ENCODE results near the gene MFAP4.
A peak's percentile ranks its signal among the peaks of the same experiment; 100 is the strongest.

Gene MFAP4

DNA sequence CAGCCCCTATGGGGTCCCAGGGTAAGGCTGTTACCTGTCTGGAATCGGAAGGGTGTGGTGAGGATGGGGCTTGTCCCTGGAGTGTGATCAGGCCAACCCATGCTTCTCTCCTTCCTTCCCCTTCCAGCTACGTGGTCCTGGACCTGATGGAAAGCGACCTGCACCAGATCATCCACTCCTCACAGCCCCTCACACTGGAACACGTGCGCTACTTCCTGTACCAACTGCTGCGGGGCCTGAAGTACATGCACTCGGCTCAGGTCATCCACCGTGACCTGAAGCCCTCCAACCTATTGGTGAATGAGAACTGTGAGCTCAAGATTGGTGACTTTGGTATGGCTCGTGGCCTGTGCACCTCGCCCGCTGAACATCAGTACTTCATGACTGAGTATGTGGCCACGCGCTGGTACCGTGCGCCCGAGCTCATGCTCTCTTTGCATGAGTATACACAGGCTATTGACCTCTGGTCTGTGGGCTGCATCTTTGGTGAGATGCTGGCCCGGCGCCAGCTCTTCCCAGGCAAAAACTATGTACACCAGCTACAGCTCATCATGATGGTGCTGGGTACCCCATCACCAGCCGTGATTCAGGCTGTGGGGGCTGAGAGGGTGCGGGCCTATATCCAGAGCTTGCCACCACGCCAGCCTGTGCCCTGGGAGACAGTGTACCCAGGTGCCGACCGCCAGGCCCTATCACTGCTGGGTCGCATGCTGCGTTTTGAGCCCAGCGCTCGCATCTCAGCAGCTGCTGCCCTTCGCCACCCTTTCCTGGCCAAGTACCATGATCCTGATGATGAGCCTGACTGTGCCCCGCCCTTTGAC is 6.3 kb downstream of the MFAP4 start:
- peaks cover 21% of the 10 kb centered on the region for H3K36me3 ChIP-seq (ENCODE audit: control insufficient read depth, insufficient read depth, low read length)
- no peaks in the 10 kb centered on the region for H3K27me3 ChIP-seq (ENCODE audit: control insufficient read depth, insufficient read depth, low read length)
- no peak overlapping the region for H3K4me3 ChIP-seq (ENCODE audit: low read length)
- H3K27ac ChIP-seq (ENCODE audit: low read depth, low read length) = no peak overlapping the region
- no peak overlapping the region for H3K9ac ChIP-seq (ENCODE audit: low read length)
- peaks cover 36% of the 10 kb centered on the region for H3K4me1 ChIP-seq (ENCODE audit: control insufficient read depth, insufficient read depth, low read length)

DNA sequence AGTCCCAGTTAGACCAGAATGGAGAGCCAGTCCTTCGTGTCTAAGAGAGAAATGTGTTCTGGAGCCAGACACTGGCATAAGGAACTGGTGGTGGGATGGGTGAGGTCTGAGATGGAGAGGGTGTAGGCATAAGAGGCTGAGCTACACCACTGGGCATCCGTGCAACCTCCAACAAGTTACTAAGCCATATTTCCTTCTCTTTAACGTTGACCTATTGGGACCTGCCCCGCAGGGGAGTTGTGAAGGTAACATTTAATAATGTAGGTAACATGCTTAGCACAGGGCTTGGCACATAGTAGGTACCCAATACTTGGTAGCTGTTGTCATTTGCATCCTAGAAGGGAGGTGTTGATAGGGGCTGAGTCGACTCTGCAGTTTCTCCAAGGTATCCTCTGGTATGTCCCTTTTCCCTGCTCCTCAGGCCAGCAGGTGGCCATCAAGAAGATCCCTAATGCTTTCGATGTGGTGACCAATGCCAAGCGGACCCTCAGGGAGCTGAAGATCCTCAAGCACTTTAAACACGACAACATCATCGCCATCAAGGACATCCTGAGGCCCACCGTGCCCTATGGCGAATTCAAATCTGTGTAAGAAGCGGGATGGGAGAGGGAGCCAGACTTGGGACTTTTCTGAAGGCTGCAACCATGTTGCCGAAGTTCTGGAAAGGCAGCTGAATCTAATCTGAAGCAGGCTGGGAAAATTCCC is 7.5 kb downstream of the MFAP4 start:
- Histone ChIP-seq H3K27me3 (ENCODE audit: control insufficient read depth, insufficient read depth, low read length) (no peaks in the 10 kb centered on the region), H3K36me3 (ENCODE audit: control insufficient read depth, insufficient read depth, low read length) (peaks cover 21% of the 10 kb centered on the region), H3K9ac (ENCODE audit: low read length) (no peak overlapping the region), H3K4me3 (ENCODE audit: low read length) (peak overlapping the region; percentile 91), H3K4me1 (ENCODE audit: control insufficient read depth, insufficient read depth, low read length) (peaks cover 25% of the 10 kb centered on the region), H3K27ac (ENCODE audit: low read depth, low read length) (peak overlapping the region; percentile 88)

DNA sequence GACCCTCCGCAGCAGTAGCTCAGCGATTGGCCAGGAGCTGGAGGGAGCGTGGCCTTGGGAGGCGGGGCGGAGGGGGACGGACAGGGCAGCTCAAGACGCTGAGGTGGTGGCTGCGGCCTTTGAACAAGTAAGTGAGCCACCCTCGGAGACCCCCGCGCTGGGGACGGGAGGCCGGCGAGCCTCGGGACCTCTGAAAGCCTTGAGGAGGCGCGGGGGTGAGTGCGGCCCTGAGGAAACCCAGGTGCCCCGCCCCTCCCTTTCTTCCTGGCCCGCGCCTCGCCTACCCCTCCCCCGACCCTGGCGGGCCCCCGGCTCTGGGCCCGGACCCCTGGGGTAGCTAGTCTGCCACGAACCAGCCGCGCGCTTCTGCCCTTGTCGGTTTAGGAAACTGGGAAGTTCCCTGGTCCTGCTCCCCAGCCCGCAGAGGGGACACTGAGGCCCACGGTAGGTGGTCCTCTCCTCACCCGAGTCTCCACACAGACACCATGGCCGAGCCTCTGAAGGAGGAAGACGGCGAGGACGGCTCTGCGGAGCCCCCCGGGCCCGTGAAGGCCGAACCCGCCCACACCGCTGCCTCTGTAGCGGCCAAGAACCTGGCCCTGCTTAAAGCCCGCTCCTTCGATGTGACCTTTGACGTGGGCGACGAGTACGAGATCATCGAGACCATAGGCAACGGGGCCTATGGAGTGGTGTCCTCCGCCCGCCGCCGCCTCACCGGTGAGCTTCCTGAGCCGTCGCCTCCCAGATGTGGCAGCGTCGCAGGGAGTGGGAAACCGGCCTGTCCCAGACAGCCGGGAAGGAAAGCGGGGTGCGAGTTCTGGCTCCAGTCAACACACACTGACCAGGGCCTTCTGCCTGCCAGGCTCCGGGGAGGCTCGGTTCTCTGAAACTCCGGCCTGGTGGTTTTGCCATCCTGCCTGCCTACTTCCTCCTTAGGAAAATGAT is 8.3 kb downstream of the MFAP4 start, which contains the start of gene MAPK7:
TSS of gene MAPK7 (plus strand) at position 83 of the 945 bp plus-strand sequence. CDS start at position 486, 403 bp downstream.
- Histone ChIP-seq H3K27me3 (ENCODE audit: control insufficient read depth, insufficient read depth, low read length) (no peaks in the 10 kb centered on the region), H3K36me3 (ENCODE audit: control insufficient read depth, insufficient read depth, low read length) (peaks cover 18% of the 10 kb centered on the region), H3K4me3 (ENCODE audit: low read length) (peak within 1 kb of the TSS; percentile 91), H3K9ac (ENCODE audit: low read length) (peak within 1 kb of the TSS; percentile 70), H3K4me1 (ENCODE audit: control insufficient read depth, insufficient read depth, low read length) (peaks cover 17% of the 10 kb centered on the region), H3K27ac (ENCODE audit: low read depth, low read length) (peak within 1 kb of the TSS; percentile 95)

DNA sequence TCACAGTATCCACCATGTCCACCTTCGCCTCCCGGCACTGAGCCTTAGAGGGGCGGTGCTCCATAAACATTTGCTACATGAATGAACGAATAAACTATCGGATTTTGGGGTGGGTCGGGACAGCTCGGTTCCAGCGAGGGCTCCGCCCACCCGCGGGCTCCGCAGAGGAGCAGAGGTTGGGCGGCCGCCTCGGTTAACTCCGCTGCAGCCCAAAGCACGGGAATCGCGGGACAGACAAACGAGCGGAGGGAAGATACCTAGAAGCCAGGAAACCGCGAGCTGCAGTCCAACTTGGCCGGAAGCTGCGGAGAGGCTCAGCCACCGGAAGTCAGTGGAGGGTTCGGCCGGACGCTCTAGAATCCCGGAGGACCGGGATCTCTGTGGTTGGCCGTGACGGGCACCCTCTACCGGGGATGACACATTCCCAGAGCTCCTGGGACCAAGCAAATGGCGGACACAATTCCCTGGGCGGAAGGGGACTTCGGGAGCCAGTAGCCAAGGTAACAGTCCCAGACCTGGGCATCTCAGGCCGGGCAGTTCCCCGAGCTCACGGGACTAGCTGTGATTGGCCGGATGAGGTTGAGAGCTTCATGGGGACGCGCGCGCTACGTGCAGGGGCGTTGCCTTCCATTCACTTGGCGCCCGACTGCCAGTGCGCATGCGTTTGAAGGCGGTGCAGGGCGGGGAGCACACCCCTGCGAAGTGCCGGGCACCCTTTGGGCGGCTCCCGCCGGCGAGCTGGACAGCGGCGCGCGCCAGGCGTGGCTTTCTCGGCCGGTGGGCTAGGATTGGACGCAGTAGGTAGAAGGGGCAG is 9.2 kb downstream of the MFAP4 start:
- no peaks in the 10 kb centered on the region for H3K27me3 ChIP-seq (ENCODE audit: control insufficient read depth, insufficient read depth, low read length)
- H3K36me3 ChIP-seq (ENCODE audit: control insufficient read depth, insufficient read depth, low read length) = peaks cover 15% of the 10 kb centered on the region
- H3K27ac ChIP-seq (ENCODE audit: low read depth, low read length) = peak overlapping the region; percentile 95
- peak overlapping the region; percentile 54 for H3K9ac ChIP-seq (ENCODE audit: low read length)
- H3K4me3 ChIP-seq (ENCODE audit: low read length) = peak overlapping the region; percentile 68
- peaks cover 14% of the 10 kb centered on the region for H3K4me1 ChIP-seq (ENCODE audit: control insufficient read depth, insufficient read depth, low read length)

DNA sequence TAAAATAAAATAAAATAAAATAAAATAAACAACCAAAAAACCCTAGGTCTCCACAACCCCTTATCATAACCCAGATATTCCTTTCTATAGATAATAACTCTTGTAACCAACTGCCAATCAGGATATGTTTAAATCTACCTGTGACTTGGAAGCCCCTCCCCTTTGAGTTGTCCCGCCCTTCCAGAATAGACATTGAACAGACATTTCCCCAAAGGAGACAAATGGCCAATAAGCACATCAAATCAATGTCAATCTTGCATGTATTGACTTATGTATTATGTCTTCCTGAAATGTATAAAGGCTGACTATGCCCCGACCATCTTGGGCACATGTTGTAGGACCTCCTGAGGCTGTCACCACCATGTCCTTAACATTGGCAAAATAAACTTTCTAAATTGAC is 10.2 kb downstream of the MFAP4 start:
- peak overlapping the region; percentile 68 for H3K4me3 ChIP-seq (ENCODE audit: low read length)
- peak overlapping the region; percentile 95 for H3K27ac ChIP-seq (ENCODE audit: low read depth, low read length)
- H3K9ac ChIP-seq (ENCODE audit: low read length) = no peak overlapping the region
- peaks cover 11% of the 10 kb centered on the region for H3K36me3 ChIP-seq (ENCODE audit: control insufficient read depth, insufficient read depth, low read length)
- H3K4me1 ChIP-seq (ENCODE audit: control insufficient read depth, insufficient read depth, low read length) = peaks cover 14% of the 10 kb centered on the region
- H3K27me3 ChIP-seq (ENCODE audit: control insufficient read depth, insufficient read depth, low read length) = no peaks in the 10 kb centered on the region

DNA sequence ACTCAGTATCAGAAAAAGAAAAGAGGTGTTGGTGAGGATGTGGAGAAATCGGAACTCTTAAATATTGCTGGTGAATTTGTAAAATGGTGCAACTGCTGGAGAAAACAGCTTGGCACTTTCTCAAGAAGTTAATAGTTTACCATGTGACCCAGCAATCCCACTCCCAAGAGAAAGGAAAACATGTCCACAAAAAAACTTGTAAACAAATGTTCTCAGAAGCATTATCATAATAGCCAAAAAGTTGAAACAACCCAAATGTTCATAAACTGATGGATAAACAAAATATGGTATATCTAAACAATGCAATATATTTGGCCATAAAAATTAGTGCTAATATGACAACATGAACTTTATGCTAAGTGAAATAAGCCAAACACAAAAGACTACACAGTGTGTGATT is 11.3 kb downstream of the MFAP4 start:
- H3K9ac ChIP-seq (ENCODE audit: low read length) = no peak overlapping the region
- H3K36me3 ChIP-seq (ENCODE audit: control insufficient read depth, insufficient read depth, low read length) = peaks cover 6% of the 10 kb centered on the region
- H3K4me3 ChIP-seq (ENCODE audit: low read length) = no peak overlapping the region
- no peaks in the 10 kb centered on the region for H3K27me3 ChIP-seq (ENCODE audit: control insufficient read depth, insufficient read depth, low read length)
- H3K4me1 ChIP-seq (ENCODE audit: control insufficient read depth, insufficient read depth, low read length) = peaks cover 14% of the 10 kb centered on the region
- H3K27ac ChIP-seq (ENCODE audit: low read depth, low read length) = no peak overlapping the region

DNA sequence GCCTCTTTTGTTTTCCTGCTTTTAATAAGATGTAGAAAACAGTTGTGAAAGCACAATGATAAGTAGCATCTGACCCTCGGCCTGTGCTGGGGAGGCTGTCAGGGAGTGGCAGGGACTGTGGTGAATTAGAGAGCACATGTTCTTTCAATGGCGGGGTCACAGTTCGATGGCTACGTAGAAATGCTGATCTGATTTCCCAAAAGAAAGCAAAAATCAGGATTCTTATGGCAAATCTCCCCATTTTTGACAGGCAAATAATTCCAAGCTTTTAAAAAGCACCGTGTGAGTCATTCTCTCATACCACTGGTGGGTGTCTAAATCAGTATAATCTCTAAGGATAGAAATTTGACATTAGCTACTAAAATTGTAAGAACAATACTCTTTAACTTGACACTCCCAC is 12.9 kb downstream of the MFAP4 start:
- no peak overlapping the region for H3K27ac ChIP-seq (ENCODE audit: low read depth, low read length)

DNA sequence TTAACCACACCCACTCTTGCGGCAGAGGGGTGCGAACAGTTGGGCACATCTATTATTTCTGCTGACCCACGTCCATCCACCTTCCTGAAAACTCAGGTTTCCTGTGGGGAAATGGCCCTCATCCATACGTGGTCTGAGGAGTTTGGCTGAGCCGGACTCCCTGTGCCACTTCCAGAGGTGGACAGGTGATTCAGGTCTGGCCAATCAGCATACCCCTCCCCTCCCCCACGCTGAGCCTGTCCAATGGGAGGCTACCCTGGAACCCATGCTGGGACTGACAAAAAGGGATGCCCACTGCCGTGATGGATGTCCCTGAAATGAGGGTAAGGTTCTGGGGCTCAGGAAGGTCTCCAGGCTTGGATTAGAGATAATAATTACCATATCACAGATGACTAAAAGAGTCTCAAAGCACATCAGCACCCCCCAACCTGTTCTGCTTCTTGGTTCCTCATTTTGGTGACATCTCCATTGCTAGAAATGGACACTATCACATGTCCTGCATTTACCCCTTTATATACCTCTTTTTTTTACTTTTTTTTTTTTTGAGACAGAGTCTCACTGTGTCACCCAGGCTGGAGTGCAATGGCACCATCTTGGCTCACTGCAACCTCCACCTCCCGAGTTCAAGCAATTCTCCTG is 14.0 kb downstream of the MFAP4 start:
- peaks cover 7% of the 10 kb centered on the region for H3K4me1 ChIP-seq (ENCODE audit: control insufficient read depth, insufficient read depth, low read length)
- H3K27ac ChIP-seq (ENCODE audit: low read depth, low read length) = no peak overlapping the region
- H3K4me3 ChIP-seq (ENCODE audit: low read length) = no peak overlapping the region

More for the DNA sequence above, 12.9 kb downstream of the MFAP4 start:
- Histone ChIP-seq H3K4me1 (ENCODE audit: control insufficient read depth, insufficient read depth, low read length) (peaks cover 9% of the 10 kb centered on the region), H3K9ac (ENCODE audit: low read length) (no peak overlapping the region), H3K27me3 (ENCODE audit: control insufficient read depth, insufficient read depth, low read length) (no peaks in the 10 kb centered on the region), H3K4me3 (ENCODE audit: low read length) (no peak overlapping the region), H3K36me3 (ENCODE audit: control insufficient read depth, insufficient read depth, low read length) (no peaks in the 10 kb centered on the region)

DNA sequence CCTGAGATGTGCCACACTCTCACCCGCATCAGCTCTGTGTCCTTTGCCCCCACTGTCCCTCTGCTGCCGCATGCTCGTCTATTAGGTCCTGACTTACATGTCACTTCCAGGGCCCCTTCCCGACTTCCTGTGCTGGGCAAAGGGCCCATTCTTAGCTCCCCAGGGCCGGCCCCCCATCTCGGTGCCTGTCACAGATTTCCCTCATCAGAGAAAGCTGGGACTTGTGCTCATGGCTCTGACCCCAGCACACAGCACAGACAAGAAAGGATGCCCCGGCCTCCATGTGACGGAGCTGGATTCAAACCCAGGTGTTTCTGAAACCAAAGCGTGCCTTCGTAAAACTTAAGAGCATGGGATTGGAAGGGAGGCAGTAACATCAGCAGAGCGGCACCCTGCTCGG is 14.6 kb downstream of the MFAP4 start:
- Histone ChIP-seq H3K4me1 (ENCODE audit: control insufficient read depth, insufficient read depth, low read length) (peaks cover 7% of the 10 kb centered on the region), H3K9ac (ENCODE audit: low read length) (no peak overlapping the region), H3K4me3 (ENCODE audit: low read length) (no peak overlapping the region), H3K36me3 (ENCODE audit: control insufficient read depth, insufficient read depth, low read length) (no peaks in the 10 kb centered on the region), H3K27me3 (ENCODE audit: control insufficient read depth, insufficient read depth, low read length) (no peaks in the 10 kb centered on the region), H3K27ac (ENCODE audit: low read depth, low read length) (no peak overlapping the region)

More for the DNA sequence above, 14.0 kb downstream of the MFAP4 start:
- Histone ChIP-seq H3K27me3 (ENCODE audit: control insufficient read depth, insufficient read depth, low read length) (no peaks in the 10 kb centered on the region), H3K9ac (ENCODE audit: low read length) (no peak overlapping the region), H3K36me3 (ENCODE audit: control insufficient read depth, insufficient read depth, low read length) (no peaks in the 10 kb centered on the region)

DNA sequence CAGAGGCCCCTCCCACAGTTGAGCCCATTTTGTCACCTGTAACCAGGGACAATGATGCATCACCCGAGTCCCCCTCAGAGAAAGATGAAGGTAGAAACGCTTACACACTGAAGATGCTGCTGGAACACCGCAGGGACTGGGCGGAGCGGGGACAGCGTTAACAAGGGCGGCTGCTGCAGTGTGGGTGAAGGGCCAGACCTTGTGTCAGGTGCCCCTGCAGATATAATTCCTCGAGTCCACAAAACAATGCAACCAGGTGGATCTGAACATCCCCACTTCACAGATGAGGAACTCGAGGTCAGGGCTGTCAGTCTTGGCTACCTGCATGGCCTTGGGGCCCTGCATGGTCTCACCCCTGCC is 15.0 kb downstream of the MFAP4 start:
- H3K27ac ChIP-seq (ENCODE audit: low read depth, low read length) = no peak overlapping the region
- H3K9ac ChIP-seq (ENCODE audit: low read length) = no peak overlapping the region
- H3K4me1 ChIP-seq (ENCODE audit: control insufficient read depth, insufficient read depth, low read length) = peaks cover 3% of the 10 kb centered on the region
- no peak overlapping the region for H3K4me3 ChIP-seq (ENCODE audit: low read length)
- H3K36me3 ChIP-seq (ENCODE audit: control insufficient read depth, insufficient read depth, low read length) = no peaks in the 10 kb centered on the region
- no peaks in the 10 kb centered on the region for H3K27me3 ChIP-seq (ENCODE audit: control insufficient read depth, insufficient read depth, low read length)

DNA sequence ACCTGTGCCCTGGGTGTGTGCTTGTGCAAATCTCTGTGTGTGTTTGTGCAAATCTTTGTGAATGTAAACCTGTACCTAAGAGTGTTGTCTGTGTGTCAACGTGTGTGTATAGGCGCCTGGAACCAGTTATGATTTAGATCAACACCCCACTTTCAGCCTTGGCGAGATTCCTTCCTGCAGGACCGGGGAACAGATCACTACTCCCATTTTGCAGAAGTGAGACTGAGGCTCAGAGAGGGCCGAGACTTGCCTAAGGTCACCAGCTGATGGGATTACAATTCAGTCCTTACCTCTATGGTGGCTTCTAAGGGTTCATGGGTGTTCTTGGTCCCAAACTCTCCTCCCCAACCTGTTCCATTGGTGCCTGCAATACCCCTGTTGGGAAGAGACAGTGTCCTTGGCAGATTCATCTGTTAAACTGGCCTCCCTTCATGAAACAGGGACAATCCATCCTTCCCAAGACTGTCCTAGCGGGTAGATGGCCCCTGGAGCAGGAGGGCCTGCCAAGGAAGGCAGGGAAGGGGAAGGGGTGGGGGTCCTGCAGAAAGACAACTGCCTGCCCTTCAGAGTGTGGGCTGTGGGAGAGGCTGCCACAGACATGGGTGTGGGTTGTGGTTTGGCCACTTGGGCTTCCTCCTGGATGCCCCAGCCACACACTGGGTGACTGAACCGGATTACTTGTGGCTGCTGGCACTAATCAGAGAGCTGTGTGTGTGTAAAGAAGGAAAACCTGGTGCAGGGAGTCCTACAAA is 15.6 kb downstream of the MFAP4 start:
- no peak overlapping the region for H3K9ac ChIP-seq (ENCODE audit: low read length)
- no peaks in the 10 kb centered on the region for H3K27me3 ChIP-seq (ENCODE audit: control insufficient read depth, insufficient read depth, low read length)
- no peak overlapping the region for H3K4me3 ChIP-seq (ENCODE audit: low read length)
- H3K4me1 ChIP-seq (ENCODE audit: control insufficient read depth, insufficient read depth, low read length) = no peaks in the 10 kb centered on the region
- no peak overlapping the region for H3K27ac ChIP-seq (ENCODE audit: low read depth, low read length)
- H3K36me3 ChIP-seq (ENCODE audit: control insufficient read depth, insufficient read depth, low read length) = no peaks in the 10 kb centered on the region

All from rectal smooth muscle tissue (tissue), 1 donor.